H9 (cell line): Measurements from ENCODE around the gene LRRC3B. TPM values are rescaled to one million over a fixed set of nuclear protein-coding genes. Genes with fewer than 3 reads are reported as not detected.

ENCODE experiments used
- DNase-seq: peaks from one replicate; pipeline ENCODE4 v3.0.0-alpha.2; 2017
- H2AFZ ChIP-seq: one replicate; pipeline ENCODE4 v1.6.1; 2013; ENCODE audit warnings: mild to moderate bottlenecking, low read length, control low read depth, moderate library complexity
- H2AK5ac ChIP-seq: 2 replicates; pipeline ENCODE4 v1.6.1; 2013; ENCODE audit warnings: low read length, control low read depth, mixed read lengths; ENCODE audit not compliant: insufficient read length
- H2BK120ac ChIP-seq: one replicate; pipeline ENCODE4 v1.6.1; 2013; ENCODE audit warnings: low read depth, mild to moderate bottlenecking, low read length, control low read depth, inconsistent platforms; ENCODE audit not compliant: poor library complexity, severe bottlenecking
- H2BK12ac ChIP-seq: 2 replicates; pipeline ENCODE4 v1.6.1; 2013; ENCODE audit warnings: low read length, control low read depth, mixed read lengths, low read depth; ENCODE audit not compliant: insufficient read length
- H2BK15ac ChIP-seq: 2 replicates; pipeline ENCODE4 v1.6.1; 2013; ENCODE audit warnings: low read depth, low read length, control low read depth
- H2BK20ac ChIP-seq: one replicate; pipeline ENCODE4 v1.6.1; 2013; ENCODE audit warnings: low read depth, mild to moderate bottlenecking, low read length, control low read depth, inconsistent platforms; ENCODE audit not compliant: poor library complexity, severe bottlenecking
- H2BK5ac ChIP-seq: 2 replicates; pipeline ENCODE4 v1.6.1; 2013; ENCODE audit warnings: low read length, control low read depth, mixed read lengths; ENCODE audit not compliant: insufficient read length
- H3K14ac ChIP-seq: 2 replicates; pipeline ENCODE4 v1.6.1; 2013; ENCODE audit warnings: low read length, control low read depth; ENCODE audit not compliant: insufficient read depth
- H3K18ac ChIP-seq: 2 replicates; pipeline ENCODE4 v1.6.1; 2013; ENCODE audit warnings: low read depth, mild to moderate bottlenecking, mixed read lengths, low read length, control low read depth; ENCODE audit not compliant: insufficient read length
- H3K23ac ChIP-seq: 2 replicates; pipeline ENCODE4 v1.6.1; 2013; ENCODE audit warnings: low read length, control low read depth, mixed read lengths, low read depth; ENCODE audit not compliant: insufficient read length
- H3K23me2 ChIP-seq: 2 replicates; pipeline ENCODE4 v1.6.1; 2013; ENCODE audit warnings: low read depth, mild to moderate bottlenecking, mixed read lengths, low read length, control low read depth; ENCODE audit not compliant: insufficient read length, poor library complexity, severe bottlenecking
- H3K27ac ChIP-seq: 2 replicates; pipeline ENCODE4 v1.5.1; 2013; ENCODE audit warnings: low read length, control low read depth, mixed read lengths, low read depth; ENCODE audit not compliant: insufficient read length
- H3K27me3 ChIP-seq: 2 replicates; pipeline ENCODE4 v1.6.1; 2013; ENCODE audit warnings: low read length, control low read depth, inconsistent platforms; ENCODE audit not compliant: insufficient read depth
- H3K4ac ChIP-seq: 2 replicates; pipeline ENCODE4 v1.6.1; 2013; ENCODE audit warnings: low read depth, mild to moderate bottlenecking, control low read depth, inconsistent platforms, low read length, moderate library complexity
- H3K4me1 ChIP-seq: 2 replicates; pipeline ENCODE4 v1.6.1; 2013; ENCODE audit warnings: low read length, control low read depth, inconsistent platforms; ENCODE audit not compliant: insufficient read depth
- H3K4me2 ChIP-seq: 2 replicates; pipeline ENCODE4 v1.6.1; 2013; ENCODE audit warnings: low read length, control low read depth, mixed read lengths; ENCODE audit not compliant: insufficient read length, insufficient read depth
- H3K56ac ChIP-seq: 2 replicates; pipeline ENCODE4 v1.6.1; 2013; ENCODE audit warnings: low read depth, mild to moderate bottlenecking, mixed read lengths, low read length, control low read depth; ENCODE audit not compliant: insufficient read length
- H3K79me1 ChIP-seq: 2 replicates; pipeline ENCODE4 v1.6.1; 2013; ENCODE audit warnings: low read depth, mild to moderate bottlenecking, moderate library complexity, low read length, control low read depth, inconsistent platforms; ENCODE audit not compliant: insufficient read depth, poor library complexity, severe bottlenecking
- H3K79me2 ChIP-seq: 2 replicates; pipeline ENCODE4 v1.6.1; 2013; ENCODE audit warnings: low read length, control low read depth, inconsistent platforms; ENCODE audit not compliant: insufficient read depth
- H3K9ac ChIP-seq: 2 replicates; pipeline ENCODE4 v1.6.1; 2013; ENCODE audit warnings: low read length, control low read depth, mixed read lengths; ENCODE audit not compliant: insufficient read length; ENCODE audit errors: extremely low read depth
- H3K9me3 ChIP-seq: one replicate; pipeline ENCODE4 v1.6.1; 2013; ENCODE audit warnings: low read depth, low read length, inconsistent platforms; ENCODE audit not compliant: control insufficient read depth
- H3T11ph ChIP-seq: one replicate; pipeline ENCODE4 v1.6.1; 2013; ENCODE audit warnings: mild to moderate bottlenecking, low read length, control low read depth, inconsistent platforms
- H4K20me1 ChIP-seq: one replicate; pipeline ENCODE4 v1.6.1; 2013; ENCODE audit not compliant: control insufficient read depth, insufficient read length, insufficient read depth
- H4K5ac ChIP-seq: 2 replicates; pipeline ENCODE4 v1.6.1; 2013; ENCODE audit warnings: low read depth, mild to moderate bottlenecking, mixed read lengths, low read length, control low read depth; ENCODE audit not compliant: insufficient read length
- H4K8ac ChIP-seq: replicated peaks from 2 replicates; pipeline ENCODE4 v1.6.1; 2013; ENCODE audit warnings: low read length, control low read depth, mixed read lengths, low read depth; ENCODE audit not compliant: insufficient read length
- H4K91ac ChIP-seq: 2 replicates; pipeline ENCODE4 v1.6.1; 2013; ENCODE audit warnings: low read depth, mild to moderate bottlenecking, moderate library complexity, mixed read lengths, low read length, control low read depth; ENCODE audit not compliant: insufficient read length
- H3K27ac Mint-ChIP-seq, 3 experiments: 2 replicates in 2 of 3; 3 replicates in 1 of 3; pipeline ENCODE4 v1.8.0; 2020 to 2021; ENCODE audit warnings: mixed read lengths in 3 of 3, mild to moderate bottlenecking in 1 of 3, moderate library complexity in 1 of 3
- H3K27me3 Mint-ChIP-seq: 2 replicates; pipeline ENCODE4 v1.8.0; 2021; ENCODE audit warnings: low read depth, mild to moderate bottlenecking, moderate library complexity, mixed read lengths
- H3K36me3 Mint-ChIP-seq, 3 experiments: 2 replicates in 2 of 3; 3 replicates in 1 of 3; pipeline ENCODE4 v1.8.0; 2020 to 2021; ENCODE audit warnings: low read depth in 3 of 3, mixed read lengths in 3 of 3; ENCODE audit not compliant: insufficient read depth in 1 of 3
- H3K4me1 Mint-ChIP-seq, 2 experiments: 2 replicates each; pipeline ENCODE4 v1.8.0; 2020; ENCODE audit warnings: mixed read lengths in 2 of 2
- H3K4me3 Mint-ChIP-seq, 2 experiments: 2 replicates in 1 of 2; 3 replicates in 1 of 2; pipeline ENCODE4 v1.8.0; 2020 to 2021; ENCODE audit warnings: mild to moderate bottlenecking in 2 of 2, mixed read lengths in 2 of 2, moderate library complexity in 1 of 2
- H3K9me3 Mint-ChIP-seq, 2 experiments: 2 replicates in 1 of 2; 3 replicates in 1 of 2; pipeline ENCODE4 v1.8.0; 2020; ENCODE audit warnings: mild to moderate bottlenecking in 2 of 2, mixed read lengths in 2 of 2, moderate library complexity in 1 of 2
- CTCF ChIP-seq: fragments of 200-600 bp; sonication (generic); conservative IDR thresholded peaks from 3 replicates; pipeline ENCODE4 v1.8.0; 2021; ENCODE audit warnings: antibody characterized with exemption, mild to moderate bottlenecking
- WGBS: extraction: QIAGEN DNeasy Blood & Tissue Kit; methylation state at CpG from one replicate; pipeline ENCODE4 v1.1.7; 2013; ENCODE audit warnings: missing lambda C conversion rate, low lambda C conversion rate, mixed read lengths; ENCODE audit not compliant: insufficient read length; ENCODE audit errors: extremely low coverage; 5-methylcytosine and 5-hydroxymethylcytosine counted together
- total RNA-seq: library from RNA; stranded (reverse); gene quantifications from 2 replicates; pipeline ENCODE4 v1.2.1, GENCODE V29; 2021

The LRRC3B gene
- total RNA-seq, 1 experiment from 2014 or later = 0.35 TPM

- WGBS = no CpG with 5 or more reads among the region's 13 CpGs
- Histone ChIP-seq H3K79me2 (no peaks in the 10 kb centered on the region), H4K8ac (no peak overlapping the region), H2BK20ac (no peak overlapping the region), H3K27ac (no peak overlapping the region), H2BK120ac (no peak overlapping the region), H2AFZ (no peak overlapping the region), H3K79me1 (no peaks in the 10 kb centered on the region), H4K20me1 (no peaks in the 10 kb centered on the region), H3K4me2 (peak overlapping the region; percentile 94), H3K18ac (no peak overlapping the region), H3K23ac (no peak overlapping the region), H3K14ac (no peak overlapping the region), H2BK12ac (no peak overlapping the region), H3K9me3 (no peaks in the 10 kb centered on the region), H3K27me3 (peaks cover 46% of the 10 kb centered on the region), H4K91ac (no peak overlapping the region), H2BK5ac (no peak overlapping the region), H2BK15ac (no peak overlapping the region), H3K4me1 (peaks cover 2% of the 10 kb centered on the region; the same call in 1 of the 2 replicates), H3K9ac (no peak overlapping the region), H3K23me2 (peaks cover 29% of the 10 kb centered on the region), H2AK5ac (no peak overlapping the region), H3T11ph (no peak overlapping the region), H3K56ac (no peak overlapping the region), H4K5ac (no peak overlapping the region), H3K4ac (no peak overlapping the region)
- no peak overlapping the region for H3K27ac Mint-ChIP-seq
- peaks cover 79% of the 10 kb centered on the region for H3K27me3 Mint-ChIP-seq
- peak; percentile 52 for DNase-seq
- H3K36me3 Mint-ChIP-seq = no peaks in the 10 kb centered on the region; a peak in 1 of 7 replicates
- H3K9me3 Mint-ChIP-seq = no peaks in the 10 kb centered on the region
- H3K4me3 Mint-ChIP-seq = peak overlapping the region in 1 of 2 experiments; percentile 88; a peak in 3 of 5 replicates
- peaks cover 27 to 39% of the 10 kb centered on the region in 2 experiments for H3K4me1 Mint-ChIP-seq
- TF ChIP-seq CTCF = no peak
Observed at GRCh38 chr3:26625187-26625586, 2.6 kb downstream of the LRRC3B start.
